HL-60 (cell line): Measurements from ENCODE around the gene SDK1.

Experiments
- DNase-seq, 2 experiments: peaks; one replicate each; pipeline ENCODE4 v3.0.0-alpha.2; 2010 to 2020; ENCODE audit warnings: low read depth in 1 of 2, low spot score in 1 of 2
- H3K27ac ChIP-seq: fragments of 250-450 bp; sonication (Bioruptor Pico); replicated peaks from 2 replicates; pipeline ENCODE4 v1.5.1; 2020; ENCODE audit warnings: mild to moderate bottlenecking, moderate library complexity
- H3K27me3 ChIP-seq: fragments of 250-450 bp; sonication (Bioruptor Pico); 2 replicates; pipeline ENCODE4 v1.5.1; 2021; ENCODE audit warnings: mild to moderate bottlenecking, moderate library complexity; ENCODE audit not compliant: insufficient read depth, poor library complexity, severe bottlenecking
- H3K4me3 ChIP-seq: replicated peaks from 2 replicates; pipeline ENCODE4 v1.5.1; 2011; ENCODE audit warnings: mild to moderate bottlenecking, control low read depth, low read length; ENCODE audit not compliant: insufficient read depth
- GABPA ChIP-seq: IDR thresholded peaks from 2 replicates; pipeline ENCODE4 v1.6.1; 2012; ENCODE audit warnings: low read depth
- POLR2AphosphoS5 ChIP-seq: IDR thresholded peaks from 2 replicates; pipeline ENCODE4 v1.6.1; 2012; ENCODE audit warnings: low read depth
- REST ChIP-seq: IDR thresholded peaks from 2 replicates; pipeline ENCODE4 v1.6.1; 2012; ENCODE audit warnings: low read depth; ENCODE audit not compliant: insufficient replicate concordance
- SPI1 ChIP-seq: IDR thresholded peaks from 2 replicates; pipeline ENCODE4 v1.6.1; 2012; ENCODE audit warnings: low read depth, mild to moderate bottlenecking, borderline replicate concordance
- TF ChIP-seq, protein P1 (sequence below): IDR thresholded peaks from one replicate; pipeline ENCODE4 v1.5.1; 2011; ENCODE audit warnings: low read length, control low read depth, inconsistent platforms; ENCODE audit not compliant: insufficient read depth

SDK1 gene

GRCh38 chr7:4184653-4185052 lies 883.6 kb downstream of the SDK1 start:
- TF ChIP-seq GABPA (no peak), SPI1 (no peak), POLR2AphosphoS5 (no peak), REST (no peak)
- TF ChIP-seq, protein P1, sequence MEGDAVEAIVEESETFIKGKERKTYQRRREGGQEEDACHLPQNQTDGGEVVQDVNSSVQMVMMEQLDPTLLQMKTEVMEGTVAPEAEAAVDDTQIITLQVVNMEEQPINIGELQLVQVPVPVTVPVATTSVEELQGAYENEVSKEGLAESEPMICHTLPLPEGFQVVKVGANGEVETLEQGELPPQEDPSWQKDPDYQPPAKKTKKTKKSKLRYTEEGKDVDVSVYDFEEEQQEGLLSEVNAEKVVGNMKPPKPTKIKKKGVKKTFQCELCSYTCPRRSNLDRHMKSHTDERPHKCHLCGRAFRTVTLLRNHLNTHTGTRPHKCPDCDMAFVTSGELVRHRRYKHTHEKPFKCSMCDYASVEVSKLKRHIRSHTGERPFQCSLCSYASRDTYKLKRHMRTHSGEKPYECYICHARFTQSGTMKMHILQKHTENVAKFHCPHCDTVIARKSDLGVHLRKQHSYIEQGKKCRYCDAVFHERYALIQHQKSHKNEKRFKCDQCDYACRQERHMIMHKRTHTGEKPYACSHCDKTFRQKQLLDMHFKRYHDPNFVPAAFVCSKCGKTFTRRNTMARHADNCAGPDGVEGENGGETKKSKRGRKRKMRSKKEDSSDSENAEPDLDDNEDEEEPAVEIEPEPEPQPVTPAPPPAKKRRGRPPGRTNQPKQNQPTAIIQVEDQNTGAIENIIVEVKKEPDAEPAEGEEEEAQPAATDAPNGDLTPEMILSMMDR, result no peak
- Histone ChIP-seq H3K27me3 (no peaks in the 10 kb centered on the region), H3K4me3 (no peak overlapping the region), H3K27ac (no peak overlapping the region)
- no peak for DNase-seq

DNA sequence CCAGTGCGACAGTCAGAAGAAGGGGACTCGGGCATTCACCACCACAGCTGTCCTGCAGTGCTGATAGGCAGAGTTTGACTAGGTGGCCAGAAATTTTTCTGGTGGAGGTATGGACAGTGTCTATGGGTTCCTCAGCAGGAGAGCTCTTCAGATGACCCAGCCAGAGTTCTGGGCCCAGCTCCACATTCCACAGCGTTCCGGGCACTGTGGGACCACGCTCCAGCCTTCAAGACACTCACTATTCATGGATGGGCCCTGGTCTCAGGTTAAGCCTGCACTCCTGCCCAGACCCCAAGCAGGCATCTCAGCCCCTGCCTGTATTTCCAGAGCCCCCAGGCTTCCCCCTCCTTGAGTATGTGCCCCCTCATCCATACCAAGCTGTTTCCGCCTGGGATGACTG lies 884.1 kb downstream of the SDK1 start:
- no peak for DNase-seq
- H3K4me3 ChIP-seq, result no peak overlapping the region
- H3K27ac ChIP-seq, result no peak overlapping the region
- TF ChIP-seq REST (no peak), GABPA (no peak), SPI1 (no peak), POLR2AphosphoS5 (no peak)
- TF ChIP-seq, protein P1, result no peak
- no peaks in the 10 kb centered on the region for H3K27me3 ChIP-seq

- Histone ChIP-seq H3K27me3 (no peaks in the 10 kb centered on the region), H3K4me3 (no peak overlapping the region), H3K27ac (no peak overlapping the region)
- DNase-seq, result no peak
- TF ChIP-seq SPI1 (no peak), GABPA (no peak), REST (no peak), POLR2AphosphoS5 (no peak)
- TF ChIP-seq, protein P1, result no peak
Measured at GRCh38 chr7:4185721-4186512, 884.9 kb downstream of the SDK1 start.
